ENCODE measurements around the gene DTD2.
"Not testable (repeated sequence)": the region's sequence is repeated elsewhere in the genome, so short reads cannot be mapped to it uniquely, and the experiment has no call there.

The DTD2 gene

GRCh38 chr14:31456841-31457664 is at the start of gene DTD2:
DTD2 (minus strand) TSS chr14:31457506; CDS start chr14:31457393, 113 bp downstream.
- in situ Hi-C loops (cut with HindIII; ENCODE audit: low sequenced_read_pairs) = no loop called here

- in situ Hi-C loops (cut with HindIII; ENCODE audit: low sequenced_read_pairs) = no loop called here
These were observed 48.1 kb upstream of the DTD2 start for GRCh38 chr14:31505411-31505810.

- in situ Hi-C loops (cut with HindIII; ENCODE audit: low sequenced_read_pairs) = no loop called here
These were observed 44.6 kb upstream of the DTD2 start for GRCh38 chr14:31501870-31502269.

- in situ Hi-C loops (cut with HindIII; ENCODE audit: low sequenced_read_pairs) = no loop called here
These were observed 35.6 kb upstream of the DTD2 start for GRCh38 chr14:31492759-31493498.

- in situ Hi-C loops (cut with HindIII; ENCODE audit: low sequenced_read_pairs) = no loop called here
These were observed 32.4 kb upstream of the DTD2 start for GRCh38 chr14:31489691-31490090.

- in situ Hi-C loops (cut with HindIII; ENCODE audit: low sequenced_read_pairs) = no loop called here
These were observed 30.6 kb upstream of the DTD2 start, which contains the start of gene GPR33 for GRCh38 chr14:31487886-31488285. GPR33 (minus strand) TSS chr14:31488039; CDS start chr14:31483965, 4,074 bp downstream.

GRCh38 chr14:31486764-31487163 is 29.5 kb upstream of the DTD2 start:
- in situ Hi-C loops (cut with HindIII; ENCODE audit: low sequenced_read_pairs) = no loop called here

GRCh38 chr14:31484754-31485153 is 27.4 kb upstream of the DTD2 start:
- in situ Hi-C loops (cut with HindIII; ENCODE audit: low sequenced_read_pairs) = no loop called here

- in situ Hi-C loops (cut with HindIII; ENCODE audit: low sequenced_read_pairs) = no loop called here
These were observed 22.9 kb upstream of the DTD2 start for GRCh38 chr14:31480156-31480555.

- in situ Hi-C loops (cut with HindIII; ENCODE audit: low sequenced_read_pairs) = no loop called here
These were observed 21.7 kb upstream of the DTD2 start for GRCh38 chr14:31479027-31479426.

- in situ Hi-C loops (cut with HindIII; ENCODE audit: low sequenced_read_pairs) = no loop called here
These were observed 19.9 kb upstream of the DTD2 start for GRCh38 chr14:31477248-31477647.

GRCh38 chr14:31476131-31476866 is 19.0 kb upstream of the DTD2 start:
- in situ Hi-C loops (cut with HindIII; ENCODE audit: low sequenced_read_pairs) = no loop called here

GRCh38 chr14:31466554-31466953 is 9.2 kb upstream of the DTD2 start:
- in situ Hi-C loops (cut with HindIII; ENCODE audit: low sequenced_read_pairs) = no loop called here

- in situ Hi-C loops (cut with HindIII; ENCODE audit: low sequenced_read_pairs) = no loop called here
These were observed 7.8 kb upstream of the DTD2 start for GRCh38 chr14:31465111-31465510.

GRCh38 chr14:31462450-31462849 is 5.1 kb upstream of the DTD2 start:
- in situ Hi-C loops (cut with HindIII; ENCODE audit: low sequenced_read_pairs) = not testable (repeated sequence)

- in situ Hi-C loops (cut with HindIII; ENCODE audit: low sequenced_read_pairs) = no loop called here
These were observed 4.2 kb upstream of the DTD2 start for GRCh38 chr14:31461545-31461944.

- in situ Hi-C loops (cut with HindIII; ENCODE audit: low sequenced_read_pairs) = no loop called here
These were observed 656 bp upstream of the DTD2 start for GRCh38 chr14:31457665-31458659.

- in situ Hi-C loops (cut with HindIII; ENCODE audit: low sequenced_read_pairs) = no loop called here
These were observed 7.2 kb downstream of the DTD2 start for GRCh38 chr14:31449971-31450610.

- in situ Hi-C loops (cut with HindIII; ENCODE audit: low sequenced_read_pairs) = no loop called here
These were observed 8.2 kb downstream of the DTD2 start for GRCh38 chr14:31449136-31449535.

GRCh38 chr14:31445703-31446102 is 11.6 kb downstream of the DTD2 start:
- in situ Hi-C loops (cut with HindIII; ENCODE audit: low sequenced_read_pairs) = no loop called here
